Bronchial smooth muscle cell (primary cell): Measurements from ENCODE around the gene DCAF12L1. TPM values are rescaled to one million over a fixed set of nuclear protein-coding genes. Genes with fewer than 3 reads are reported as not detected.

ENCODE experiments used
- total RNA-seq: library from RNA; depleted of rRNA; stranded (reverse); fragments of >200 nt; gene quantifications from 2 replicates; pipeline ENCODE4 v1.2.1, GENCODE V29; 2014

DCAF12L1 gene
- total RNA-seq, result not detected in 2 replicates

DNA sequence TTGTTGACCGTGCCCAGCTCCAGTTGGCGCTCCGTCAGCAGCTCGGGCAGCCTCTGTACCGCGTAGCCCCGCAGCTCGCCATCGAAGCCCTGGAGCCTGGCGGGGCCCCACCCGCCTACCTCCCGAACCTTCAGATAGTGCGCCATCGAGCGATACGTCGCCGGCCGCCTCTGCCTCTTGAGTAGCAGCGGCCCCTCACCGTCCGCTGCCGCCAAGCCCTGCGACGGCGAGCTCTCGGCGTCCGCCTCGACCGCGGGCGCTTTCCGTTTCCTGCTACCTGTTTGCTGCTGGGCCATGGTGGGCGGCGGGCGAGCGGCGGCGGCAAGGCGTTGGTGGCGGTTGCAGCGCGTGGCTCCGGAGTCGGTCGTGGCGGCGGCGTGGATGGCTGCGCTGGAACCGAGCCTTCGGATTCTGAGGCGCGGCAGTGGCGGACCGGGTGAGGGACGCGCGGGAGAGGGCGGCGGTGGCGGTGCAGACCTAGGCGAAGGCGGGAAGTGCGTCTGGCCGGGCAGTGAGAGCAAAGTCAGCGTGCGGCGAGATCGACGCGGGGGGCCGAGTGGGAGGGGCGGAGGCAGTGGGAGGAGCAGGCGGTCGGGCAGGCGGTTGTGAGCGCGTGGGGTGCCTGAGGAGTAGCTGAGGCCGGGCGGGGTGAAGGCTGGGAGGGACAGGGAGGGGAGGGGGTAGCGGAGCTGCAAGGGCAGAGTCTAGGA is at the start of gene DCAF12L1:
TSS of gene DCAF12L1 (minus strand) at position 502 of the 710 bp plus-strand sequence. CDS start at position 296, 206 bp downstream.

